Renal cortex interstitium (tissue), 11 donors: ENCODE results near the gene GPR151. TPM values are rescaled to one million over a fixed set of nuclear protein-coding genes. Genes with fewer than 3 reads are reported as not detected.

Experiments
- DNase-seq, 11 donors: peaks; one replicate each; pipeline ENCODE4 v3.0.0-alpha.2; 2013; ENCODE audit warnings: low read depth in 9 of 11, low spot score in 4 of 11; ENCODE audit errors: extremely low read depth in 1 of 11
- polyA plus RNA-seq, 3 donors: library from polyadenylated mRNA; unstranded; fragments of 120-200 nt; gene quantifications; one replicate each; pipeline ENCODE4 v1.2.1, GENCODE V29; 2013; ENCODE audit not compliant: insufficient read length in 3 of 3

Gene GPR151
- polyA plus RNA-seq, 3 donors: not detected

DNA sequence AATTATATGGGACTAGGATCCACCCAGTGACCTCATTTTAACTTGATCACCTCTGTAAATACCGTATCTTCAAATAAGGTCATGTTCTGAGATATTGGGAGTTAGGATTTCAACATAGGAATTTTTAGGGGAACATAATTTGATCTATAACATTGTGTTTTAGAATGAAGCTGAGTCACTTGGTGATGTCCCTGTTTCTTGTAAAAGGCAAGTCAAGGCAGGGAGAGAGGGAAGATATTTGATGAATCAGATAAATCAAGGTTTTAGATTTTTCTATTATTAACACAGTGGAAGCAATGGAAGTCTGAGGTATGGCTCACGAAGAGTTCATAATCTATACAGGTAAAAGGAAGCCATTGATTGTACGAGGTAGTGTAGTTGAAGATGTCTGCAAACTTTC lies 11.8 kb upstream of the GPR151 start:
- no peak for DNase-seq

DNA sequence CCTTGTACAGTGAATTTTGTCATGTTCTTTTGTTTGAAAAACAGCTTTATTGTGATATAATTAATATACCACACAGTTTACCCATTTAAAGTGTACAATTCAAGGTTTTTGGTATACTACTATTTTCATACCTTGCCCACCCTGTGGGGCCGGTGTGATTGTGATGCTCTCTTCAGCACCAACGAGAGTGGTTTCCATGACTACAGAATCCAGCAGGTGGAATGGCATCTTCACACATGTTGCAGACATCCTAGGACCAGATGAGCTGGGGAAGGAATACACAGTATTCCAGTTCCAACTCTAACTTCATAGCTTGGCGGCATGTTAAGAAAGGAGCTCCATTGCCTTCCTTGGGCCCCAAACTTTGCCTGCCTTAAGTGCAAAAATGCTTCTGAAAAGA lies 7.7 kb upstream of the GPR151 start:
- no peak for DNase-seq

GRCh38 chr5:146521403-146522106 lies 5.6 kb upstream of the GPR151 start:
- no peak for DNase-seq

- no peak for DNase-seq
Measured at GRCh38 chr5:146520731-146521130, 4.7 kb upstream of the GPR151 start.

GRCh38 chr5:146519554-146519953 lies 3.6 kb upstream of the GPR151 start:
- DNase-seq: no peak

GRCh38 chr5:146515473-146516150 lies 378 bp downstream of the GPR151 start:
- DNase-seq: no peak

DNA sequence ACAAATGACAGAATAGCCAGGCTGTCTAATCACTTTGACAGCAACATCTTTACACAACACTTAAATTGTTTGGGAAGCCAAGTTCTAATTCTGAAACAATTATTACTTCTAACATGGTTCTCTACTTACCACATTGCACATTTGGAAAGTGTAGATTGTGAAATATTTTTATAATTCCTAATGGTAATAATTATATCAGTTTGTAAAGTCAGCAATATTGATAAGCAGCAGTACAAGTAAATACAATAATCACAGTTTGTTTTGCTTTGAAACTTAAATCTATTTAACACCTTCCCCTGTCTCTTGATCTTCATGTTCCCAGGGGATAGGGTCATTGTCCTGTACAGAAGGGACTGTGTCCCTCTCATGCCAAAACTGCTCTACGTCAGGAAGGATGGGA lies 1.4 kb downstream of the GPR151 start:
- no peak for DNase-seq

GRCh38 chr5:146513462-146513861 lies 2.5 kb downstream of the GPR151 start:
- no peak for DNase-seq

DNA sequence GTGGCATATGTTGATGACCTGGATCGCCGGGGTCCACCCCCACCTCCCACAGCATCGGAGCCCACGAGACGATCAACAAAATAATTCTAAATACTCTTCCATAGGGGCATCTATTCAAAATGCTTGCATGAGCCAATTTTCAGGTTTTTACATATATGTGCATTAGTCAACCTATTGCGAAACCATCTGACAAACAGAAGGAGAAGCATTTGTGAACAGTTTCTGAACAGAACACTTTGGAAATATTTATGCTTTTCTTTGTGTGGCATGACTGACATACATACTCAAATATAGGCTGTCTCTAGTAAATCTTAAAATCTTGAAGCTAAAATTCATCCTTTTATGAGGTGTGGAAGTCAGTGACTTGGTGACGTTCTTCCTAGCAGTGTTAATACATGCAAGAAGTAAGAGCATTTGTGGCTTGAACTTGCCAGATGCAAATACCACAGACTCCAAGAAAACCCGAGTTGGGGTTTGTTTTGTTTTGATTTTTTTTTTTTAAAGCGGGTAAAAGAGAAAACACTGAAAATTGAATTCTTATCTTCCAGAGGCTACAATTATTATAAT lies 5.3 kb downstream of the GPR151 start:
- no peak for DNase-seq

GRCh38 chr5:146507428-146507827 lies 8.6 kb downstream of the GPR151 start:
- no peak for DNase-seq

DNA sequence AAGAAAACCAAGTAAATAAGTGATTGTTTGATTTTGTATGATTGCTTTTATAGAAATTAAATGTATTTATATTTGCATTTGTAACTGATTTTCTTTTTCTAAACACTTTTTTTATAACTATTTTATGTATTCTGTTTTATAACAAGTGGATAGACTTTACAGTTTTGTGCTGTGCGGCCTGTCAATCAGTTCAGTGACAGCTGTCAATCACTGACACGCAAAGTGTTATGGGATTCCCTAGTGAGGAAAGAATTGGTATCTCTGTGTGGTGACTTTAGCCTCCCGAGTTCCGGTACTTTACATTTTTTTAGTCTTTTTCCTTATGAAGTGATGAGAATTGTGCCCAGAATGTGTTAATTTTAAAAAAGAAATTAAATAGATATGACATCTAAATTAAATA lies 16.3 kb downstream of the GPR151 start:
- no peak for DNase-seq

- DNase-seq: no peak
Measured at GRCh38 chr5:146494656-146495055, 21.3 kb downstream of the GPR151 start.

GRCh38 chr5:146490089-146490843 lies 25.7 kb downstream of the GPR151 start:
- no peak for DNase-seq

- DNase-seq: no peak
Measured at GRCh38 chr5:146484714-146485391, 31.1 kb downstream of the GPR151 start.

- DNase-seq: no peak
Measured at GRCh38 chr5:146482775-146483174, 33.2 kb downstream of the GPR151 start.

DNA sequence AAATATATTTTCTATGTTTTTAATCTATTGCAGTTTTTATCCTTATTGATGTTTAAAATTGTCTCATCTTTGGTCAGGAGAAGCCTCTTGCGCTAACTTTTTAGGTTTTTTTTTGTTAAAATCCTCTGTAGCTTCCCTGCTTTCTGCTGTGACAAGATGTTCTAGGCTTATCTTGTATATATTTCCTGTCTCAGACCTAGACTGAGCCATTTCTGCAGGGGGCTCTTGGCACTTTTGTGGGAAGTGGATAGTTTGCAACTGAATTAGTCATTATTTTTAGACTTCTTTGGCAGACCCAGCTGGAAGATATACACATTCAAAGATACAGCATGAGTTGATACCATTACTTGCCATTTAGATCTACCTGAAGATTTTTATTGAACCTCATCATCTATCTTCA lies 40.1 kb downstream of the GPR151 start:
- no peak for DNase-seq

DNA sequence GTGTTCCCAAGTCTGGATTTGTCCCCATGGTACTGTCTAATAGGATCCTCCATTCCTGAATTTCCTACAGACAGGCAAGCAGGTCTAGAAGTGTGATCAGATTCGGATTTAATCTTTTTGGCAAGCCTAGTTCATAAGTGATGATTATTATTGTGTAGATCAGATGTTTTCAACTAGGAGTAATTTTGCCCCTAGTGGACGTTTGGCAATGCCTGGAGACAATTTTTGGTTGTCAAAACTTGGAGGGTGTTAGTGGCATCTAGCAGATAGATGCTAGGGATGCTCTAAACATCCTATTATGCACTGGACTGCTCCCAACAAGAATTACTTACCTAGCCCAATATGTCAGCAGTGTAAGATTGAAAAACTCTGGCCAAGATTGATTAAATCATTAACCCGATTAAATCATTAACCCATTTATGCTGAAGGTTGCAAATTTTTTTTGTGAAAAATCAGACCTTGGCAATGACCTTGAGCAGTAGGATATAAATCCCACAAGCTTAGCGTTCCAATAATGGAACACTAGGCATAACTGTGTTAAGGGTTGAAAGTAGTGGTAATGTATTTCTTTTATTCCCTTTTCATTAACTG lies 40.7 kb downstream of the GPR151 start:
- DNase-seq: no peak

DNA sequence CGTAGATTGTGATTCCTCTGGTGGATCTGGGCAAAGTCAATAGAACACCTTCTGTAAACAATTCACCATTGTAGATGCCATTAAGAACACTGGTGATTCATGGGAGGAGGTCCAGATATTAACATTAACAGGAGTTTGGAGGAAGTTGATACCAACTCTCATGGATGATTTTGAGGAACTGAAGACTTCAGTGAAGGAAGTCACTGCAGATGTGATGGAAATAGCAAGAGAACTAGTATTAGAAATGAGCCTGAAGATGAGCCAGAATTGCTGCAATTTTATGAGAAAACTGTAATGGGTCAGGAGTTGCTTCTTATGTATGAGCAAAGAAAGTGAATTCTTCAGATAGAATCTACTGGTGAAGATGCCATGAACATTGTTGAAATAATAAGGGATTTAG lies 41.9 kb downstream of the GPR151 start:
- no peak for DNase-seq

DNA sequence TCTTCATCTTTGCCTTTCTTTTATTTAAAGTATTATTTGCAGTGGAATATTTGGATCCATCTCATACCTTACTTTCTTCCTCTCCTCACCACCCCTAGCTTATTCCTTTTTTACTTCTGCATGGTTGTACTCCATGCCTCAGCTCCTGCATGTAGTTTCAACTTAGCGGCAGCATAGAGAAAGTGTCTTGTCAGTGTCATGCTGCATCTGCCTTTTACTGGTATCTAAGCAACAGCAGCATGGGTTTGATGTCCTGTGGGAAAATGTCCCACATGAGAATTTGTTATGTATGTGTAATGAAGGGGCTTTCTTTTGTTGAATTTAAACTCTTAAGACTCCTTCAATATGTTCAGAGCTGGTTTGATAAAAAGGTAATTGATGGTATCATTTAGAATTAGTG lies 48.2 kb downstream of the GPR151 start:
- no peak for DNase-seq
